Small intestine (tissue), 7 donors: ENCODE data around the gene GPC1. TPM values are rescaled to one million over a fixed set of nuclear protein-coding genes. Genes with fewer than 3 reads are reported as not detected.
A peak's percentile ranks its signal among the peaks of the same experiment; 100 is the strongest.

Experiments
- DNase-seq, 2 donors: peaks; one replicate each; pipeline versions ENCODE4 v3.0.0 to v3.0.0-alpha.2; 2013
- FAIRE-seq: peaks from 2 replicates; lab custom pipeline; 2012; peaks lifted over from hg19 to GRCh38; lab: Jason Lieb, UNC
- H3K27ac ChIP-seq, 3 donors: one replicate each; pipeline ENCODE4 v1.5.1; 2013; ENCODE audit warnings: low read length in 2 of 3, mild to moderate bottlenecking in 2 of 3, control low read depth in 1 of 3, inconsistent platforms in 1 of 3, low read depth in 1 of 3, moderate library complexity in 1 of 3
- H3K27me3 ChIP-seq, 3 donors: one replicate each; pipeline ENCODE4 v1.6.1; 2013; ENCODE audit warnings: low read length in 3 of 3, inconsistent platforms in 1 of 3; ENCODE audit not compliant: control insufficient read depth in 3 of 3, insufficient read depth in 3 of 3
- H3K36me3 ChIP-seq, 3 donors: one replicate each; pipeline ENCODE4 v1.6.1; 2013; ENCODE audit warnings: low read length in 3 of 3, inconsistent platforms in 1 of 3, low read depth in 1 of 3, mild to moderate bottlenecking in 1 of 3, moderate library complexity in 1 of 3; ENCODE audit not compliant: control insufficient read depth in 3 of 3, insufficient read depth in 2 of 3
- H3K4me1 ChIP-seq, 3 donors: one replicate each; pipeline ENCODE4 v1.6.1; 2013; ENCODE audit warnings: low read length in 2 of 3, inconsistent platforms in 1 of 3, low read depth in 1 of 3, mild to moderate bottlenecking in 1 of 3, moderate library complexity in 1 of 3; ENCODE audit not compliant: control insufficient read depth in 3 of 3, insufficient read depth in 2 of 3
- H3K4me3 ChIP-seq, 3 donors: one replicate each; pipeline ENCODE4 v1.5.1; 2013; ENCODE audit warnings: low read length in 3 of 3, control low read depth in 1 of 3, inconsistent platforms in 1 of 3, low read depth in 1 of 3, mild to moderate bottlenecking in 1 of 3, moderate library complexity in 1 of 3
- H3K9me3 ChIP-seq, 2 donors: one replicate each; pipeline ENCODE4 v1.6.1; 2013; ENCODE audit warnings: low read depth in 1 of 2, low read length in 1 of 2; ENCODE audit not compliant: control insufficient read depth in 2 of 2, insufficient read depth in 1 of 2
- WGBS, 3 donors: extraction: QIAGEN DNeasy Blood & Tissue Kit; methylation state at CpG; one replicate each; pipeline ENCODE4 v1.1.7; 2013; 5-methylcytosine and 5-hydroxymethylcytosine counted together
- polyA plus RNA-seq, 4 donors: library from polyadenylated mRNA; stranded (reverse) in 3 of 4; unstranded in 1 of 4; fragments of 200-250 nt in 3 of 4; fragments of 120-200 nt in 1 of 4; gene quantifications; one replicate each; pipeline versions ENCODE4 v1.2.1 to v1.2.3, GENCODE V29; 2013
- donor health status: healthy with polysubstance abuse.
- donor health status: control.
- donor health status: control.
- donor health status: Bipolar disorder and iron deficiency.
- donor health status: healthy.

The GPC1 gene
- polyA plus RNA-seq, 4 donors: 0.89 to 15.5 (median 4.8) TPM

DNA sequence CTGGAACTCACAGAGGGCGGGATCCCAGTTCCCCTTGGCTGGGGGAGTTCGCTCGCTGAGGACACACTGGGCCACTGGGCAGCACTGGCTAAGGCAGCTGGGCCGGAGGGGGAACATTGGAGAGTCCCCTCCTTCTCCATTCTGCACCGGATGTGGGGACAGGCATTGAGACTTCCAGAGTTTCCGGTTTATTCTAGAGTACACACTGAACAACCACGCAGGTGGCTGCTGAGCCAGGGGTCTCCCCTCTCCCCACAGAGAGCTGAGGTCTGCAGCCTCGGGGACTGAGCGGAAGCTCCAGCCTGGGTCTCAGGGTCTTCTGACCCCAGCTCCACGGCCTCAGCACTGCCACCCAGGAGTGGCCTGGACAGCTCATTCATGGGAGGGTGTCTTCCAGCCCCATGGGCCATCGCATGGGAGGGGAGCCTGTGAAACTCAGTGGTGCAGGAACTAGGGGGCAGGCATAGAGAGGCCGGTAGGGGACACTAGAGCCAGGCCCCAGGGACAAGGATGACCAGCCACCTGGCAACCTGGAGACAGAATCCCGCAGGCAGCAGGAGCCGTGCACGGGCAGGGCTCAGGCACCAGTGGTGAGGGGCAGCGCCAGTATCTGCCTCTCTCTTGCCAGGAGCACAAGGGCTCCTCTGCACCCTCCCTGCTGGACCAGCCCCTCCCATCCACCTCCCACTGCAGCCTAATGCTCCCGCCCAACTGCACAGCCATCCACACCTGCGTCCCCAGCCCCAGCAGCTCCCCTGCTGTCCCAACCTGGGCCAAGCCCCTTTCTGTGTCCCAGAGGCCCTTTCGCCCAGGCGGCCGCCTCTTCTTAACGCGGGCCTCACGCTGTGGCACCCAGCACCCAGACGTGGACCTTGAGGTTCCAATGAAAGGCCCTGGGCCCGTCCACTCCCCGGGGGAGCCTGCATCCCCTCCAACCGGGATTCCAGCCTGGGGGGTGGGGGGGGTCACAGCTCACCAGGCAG, 45.1 kb upstream of the GPC1 start:
- peak in 1 of 2 donors; percentile 23 for DNase-seq
- Histone ChIP-seq H3K9me3 (no peaks in the 10 kb centered on the region), H3K4me1 (no peaks in the 10 kb centered on the region), H3K4me3 (no peak overlapping the region), H3K27ac (no peak overlapping the region), H3K27me3 (no peaks in the 10 kb centered on the region), H3K36me3 (no peaks in the 10 kb centered on the region)
- FAIRE-seq: no peak
- 75 to 80% (median 77%) methylated on average over 27 to 28 of the region's 28 CpGs for WGBS, 3 donors

- FAIRE-seq (no peak), DNase-seq (no peak)
- Histone ChIP-seq H3K4me3 (no peak overlapping the region), H3K36me3 (no peaks in the 10 kb centered on the region), H3K9me3 (no peaks in the 10 kb centered on the region), H3K4me1 (no peaks in the 10 kb centered on the region), H3K27me3 (no peaks in the 10 kb centered on the region), H3K27ac (no peak overlapping the region)
- 80 to 86% (median 82%) methylated on average over 25 of the region's 25 CpGs for WGBS, 3 donors
These were observed 44.1 kb upstream of the GPC1 start for GRCh38 chr2:240391111-240392051.

- H3K4me3 ChIP-seq: no peak overlapping the region
- no peaks in the 10 kb centered on the region for H3K27me3 ChIP-seq
- H3K27ac ChIP-seq: no peak overlapping the region
- no peaks in the 10 kb centered on the region for H3K4me1 ChIP-seq
- DNase-seq (no peak), FAIRE-seq (no peak)
- no peaks in the 10 kb centered on the region for H3K36me3 ChIP-seq
- H3K9me3 ChIP-seq: no peaks in the 10 kb centered on the region
- 72 to 76% (median 73%) methylated on average over 28 to 31 of the region's 31 CpGs for WGBS, 3 donors
These were observed 43.1 kb upstream of the GPC1 start for GRCh38 chr2:240392084-240392947.

DNA sequence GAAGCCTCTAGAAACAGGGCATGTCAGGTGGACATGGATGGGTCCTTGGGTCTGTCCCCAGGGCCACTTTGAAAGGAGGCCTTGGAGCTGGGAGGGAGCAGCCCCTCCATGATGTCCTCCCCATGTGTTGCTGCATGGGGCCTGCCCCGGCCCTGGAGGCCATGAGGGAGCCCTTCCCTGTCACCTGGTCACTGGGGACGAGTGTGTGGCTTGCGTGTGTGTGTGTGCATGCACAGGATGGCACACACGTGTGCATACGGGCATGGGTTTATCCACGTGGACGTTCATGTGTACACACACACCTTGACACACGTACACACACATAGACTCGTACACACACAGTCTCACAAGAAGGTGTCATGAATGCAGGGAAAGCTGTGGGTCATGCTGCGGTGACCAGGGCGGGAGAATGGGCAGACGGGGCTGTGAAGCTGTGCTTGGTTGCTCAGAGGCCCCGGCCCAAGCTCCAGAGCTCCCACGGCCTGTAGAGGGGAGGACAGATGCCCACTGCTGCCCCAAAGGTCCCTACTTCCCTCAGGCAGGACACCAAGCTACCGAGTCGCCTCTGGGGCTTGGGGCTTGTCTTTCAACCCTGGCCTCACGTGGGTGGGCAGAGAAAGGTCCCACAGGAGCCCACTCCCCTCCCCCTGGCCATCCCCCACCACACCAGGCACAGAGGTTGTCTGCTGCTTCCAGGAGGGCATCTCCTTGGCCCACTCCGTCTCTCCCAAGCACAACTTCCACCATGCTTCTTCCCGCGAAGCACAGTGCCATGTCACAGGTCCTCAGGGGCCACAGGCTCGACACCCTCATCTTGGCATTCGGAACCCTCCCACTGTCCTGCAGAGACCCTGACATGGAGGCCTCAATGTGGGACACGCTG, 42.3 kb upstream of the GPC1 start:
- DNase-seq (no peak), FAIRE-seq (no peak)
- Histone ChIP-seq H3K27me3 (no peaks in the 10 kb centered on the region), H3K27ac (no peak overlapping the region), H3K9me3 (no peaks in the 10 kb centered on the region), H3K4me3 (no peak overlapping the region), H3K4me1 (no peaks in the 10 kb centered on the region), H3K36me3 (no peaks in the 10 kb centered on the region)
- 72 to 86% (median 73%) methylated on average over 23 of the region's 23 CpGs for WGBS, 3 donors

- 81 to 86% (median 81%) methylated on average over 21 of the region's 21 CpGs for WGBS, 3 donors
- Histone ChIP-seq H3K27me3 (no peaks in the 10 kb centered on the region), H3K36me3 (no peaks in the 10 kb centered on the region), H3K4me3 (no peak overlapping the region), H3K27ac (no peak overlapping the region), H3K9me3 (no peaks in the 10 kb centered on the region), H3K4me1 (no peaks in the 10 kb centered on the region)
- DNase-seq (no peak), FAIRE-seq (no peak)
These were observed 41.5 kb upstream of the GPC1 start for GRCh38 chr2:240393831-240394410.

GRCh38 chr2:240394549-240394948, 40.9 kb upstream of the GPC1 start:
- 84 to 91% (median 87%) methylated on average over 8 to 9 of the region's 9 CpGs for WGBS, 3 donors
- Histone ChIP-seq H3K4me1 (no peaks in the 10 kb centered on the region), H3K4me3 (no peak overlapping the region)

DNA sequence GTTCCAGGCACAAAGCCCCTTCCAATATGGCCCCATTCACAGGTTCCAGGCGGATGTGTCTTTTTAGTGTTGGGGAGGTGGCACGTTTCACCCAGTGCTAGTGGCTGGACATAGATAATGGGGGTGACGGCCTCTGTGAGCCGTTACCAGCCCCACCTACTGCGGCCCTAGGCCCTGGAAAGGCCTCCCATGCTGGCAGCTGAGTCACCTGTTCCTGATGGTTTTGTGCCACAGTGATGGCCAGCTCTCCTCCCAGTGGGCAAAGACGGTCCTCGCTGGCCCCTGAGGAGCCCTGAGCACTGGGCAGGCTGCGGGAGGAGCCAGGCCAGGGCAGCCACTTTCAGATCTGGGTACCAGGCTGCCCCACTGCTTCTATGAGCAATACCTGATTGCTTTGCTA, 40.0 kb upstream of the GPC1 start:
- FAIRE-seq (no peak), DNase-seq (no peak)
- 86 to 90% (median 89%) methylated on average over 8 of the region's 8 CpGs for WGBS, 3 donors
- no peak overlapping the region for H3K27ac ChIP-seq
- no peaks in the 10 kb centered on the region for H3K9me3 ChIP-seq
- no peak overlapping the region for H3K4me3 ChIP-seq
- H3K27me3 ChIP-seq: no peaks in the 10 kb centered on the region
- no peaks in the 10 kb centered on the region for H3K36me3 ChIP-seq
- H3K4me1 ChIP-seq: no peaks in the 10 kb centered on the region

More at GRCh38 chr2:240394549-240394948, 40.9 kb upstream of the GPC1 start:
- Histone ChIP-seq H3K27ac (no peak overlapping the region), H3K9me3 (no peaks in the 10 kb centered on the region), H3K27me3 (no peaks in the 10 kb centered on the region), H3K36me3 (no peaks in the 10 kb centered on the region)
- no peak for DNase-seq
- no peak for FAIRE-seq
